ENCODE measurements around the gene SERPINB1. TPM values are rescaled to one million over a fixed set of nuclear protein-coding genes. Genes with fewer than 3 reads are reported as not detected.

Gene SERPINB1
- total RNA-seq, 1 experiment from 2014 or later = 75.6 TPM

DNA sequence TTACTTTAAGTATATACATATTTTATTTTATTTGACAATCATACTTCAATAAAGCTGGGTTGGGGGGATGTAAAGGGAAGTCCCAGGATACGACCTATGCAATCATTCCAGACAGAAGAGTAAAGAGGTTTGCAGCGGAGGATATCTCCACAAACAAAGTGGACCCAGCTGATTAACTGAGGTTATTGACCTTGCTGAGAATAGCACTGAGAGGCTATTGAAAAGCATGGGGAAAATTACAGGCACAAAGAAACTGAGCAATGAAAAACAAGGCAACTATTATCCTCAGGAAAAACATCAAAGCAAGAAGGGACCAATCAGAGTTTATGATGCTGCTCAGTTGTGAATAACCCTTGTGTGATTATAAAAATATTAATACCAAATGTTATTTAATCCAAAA, 32.6 kb downstream of the SERPINB1 start:
- Mint-ChIP-seq H3K36me3 (ENCODE audit: insufficient read depth, unreplicated experiment) (no peaks in the 10 kb centered on the region), H3K27me3 (ENCODE audit: insufficient read depth, unreplicated experiment) (no peaks in the 10 kb centered on the region), H3K9me3 (ENCODE audit: unreplicated experiment) (no peaks in the 10 kb centered on the region), H3K4me3 (ENCODE audit: unreplicated experiment) (no peak overlapping the region), H3K27ac (ENCODE audit: unreplicated experiment) (no peak overlapping the region), H3K4me1 (ENCODE audit: low read depth, unreplicated experiment) (peaks cover 7% of the 10 kb centered on the region)
- no TSS peak for BruUV-seq (replicated peaks)
- ChIA-PET POLR2A (no interaction called here), CTCF (interaction anchor here (1.0 kb wide), 1 partner anchor 144 kb away, joined by 3 read pairs; no protein-coding TSS in a partner anchor)
- intact Hi-C loops (cut with micrococcal nuclease; ENCODE audit: unreplicated experiment) = no loop called here
- H3K4me1 ChIP-seq = peaks cover 5% of the 10 kb centered on the region; the same call in 1 of the 2 replicates
- no peaks in the 10 kb centered on the region for H3K9me3 ChIP-seq
- DNase-seq = no peak
- TF ChIP-seq, protein P1, sequence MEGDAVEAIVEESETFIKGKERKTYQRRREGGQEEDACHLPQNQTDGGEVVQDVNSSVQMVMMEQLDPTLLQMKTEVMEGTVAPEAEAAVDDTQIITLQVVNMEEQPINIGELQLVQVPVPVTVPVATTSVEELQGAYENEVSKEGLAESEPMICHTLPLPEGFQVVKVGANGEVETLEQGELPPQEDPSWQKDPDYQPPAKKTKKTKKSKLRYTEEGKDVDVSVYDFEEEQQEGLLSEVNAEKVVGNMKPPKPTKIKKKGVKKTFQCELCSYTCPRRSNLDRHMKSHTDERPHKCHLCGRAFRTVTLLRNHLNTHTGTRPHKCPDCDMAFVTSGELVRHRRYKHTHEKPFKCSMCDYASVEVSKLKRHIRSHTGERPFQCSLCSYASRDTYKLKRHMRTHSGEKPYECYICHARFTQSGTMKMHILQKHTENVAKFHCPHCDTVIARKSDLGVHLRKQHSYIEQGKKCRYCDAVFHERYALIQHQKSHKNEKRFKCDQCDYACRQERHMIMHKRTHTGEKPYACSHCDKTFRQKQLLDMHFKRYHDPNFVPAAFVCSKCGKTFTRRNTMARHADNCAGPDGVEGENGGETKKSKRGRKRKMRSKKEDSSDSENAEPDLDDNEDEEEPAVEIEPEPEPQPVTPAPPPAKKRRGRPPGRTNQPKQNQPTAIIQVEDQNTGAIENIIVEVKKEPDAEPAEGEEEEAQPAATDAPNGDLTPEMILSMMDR (IDR thresholded peaks at IDR 0.05; ENCODE audit: insufficient read depth in 1 of 2, low read depth in 1 of 2, low read length in 1 of 2, severe bottlenecking in 1 of 2, unreplicated experiment in 1 of 2) = no peak
- no peaks in the 10 kb centered on the region for H3K36me3 ChIP-seq (ENCODE audit: control insufficient read depth, insufficient read depth, low read length)
- H3K27me3 ChIP-seq (replicated peaks; ENCODE audit: control insufficient read depth, insufficient read depth, low read length) = no peaks in the 10 kb centered on the region
- H3K4me3 ChIP-seq (ENCODE audit: low read depth, low read length) = no peak overlapping the region

DNA sequence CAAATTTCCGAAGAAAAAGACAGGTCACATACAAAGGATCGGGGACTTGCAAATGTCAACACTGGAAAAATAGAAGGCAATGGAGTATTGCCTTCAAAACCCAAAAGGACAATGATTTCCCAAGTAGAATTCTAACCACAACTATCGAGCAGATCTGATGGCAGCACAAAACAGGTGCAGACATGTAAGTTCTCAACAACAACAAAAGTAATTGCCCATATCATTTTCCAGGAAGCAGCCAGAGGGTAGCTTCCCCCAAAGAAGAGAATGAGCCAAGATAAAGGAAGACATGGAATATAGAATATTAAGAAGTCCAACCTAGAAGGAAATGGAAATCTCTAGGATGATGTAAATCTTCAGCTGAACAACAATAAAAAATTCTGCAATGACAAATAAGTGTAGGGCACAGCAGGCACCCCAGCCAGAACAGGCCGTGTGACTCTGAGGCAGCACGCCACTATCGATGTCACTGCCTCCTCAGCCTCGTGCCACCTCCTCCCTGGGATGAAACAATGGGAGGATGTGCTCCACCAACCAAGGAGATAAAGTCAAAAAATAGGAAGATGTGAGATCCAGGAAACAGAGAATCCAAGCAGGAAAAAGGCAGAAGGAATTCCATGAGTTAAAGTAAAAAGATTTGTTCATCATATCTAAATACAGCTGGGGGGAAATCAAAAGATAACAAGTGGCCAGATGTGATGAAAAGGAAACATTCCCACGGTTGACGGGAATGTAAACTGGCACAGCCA, 34.1 kb downstream of the SERPINB1 start:
- intact Hi-C loops (cut with micrococcal nuclease; ENCODE audit: unreplicated experiment) = no loop called here
- Mint-ChIP-seq H3K4me1 (ENCODE audit: low read depth, unreplicated experiment) (peaks cover 7% of the 10 kb centered on the region), H3K9me3 (ENCODE audit: unreplicated experiment) (no peaks in the 10 kb centered on the region), H3K27me3 (ENCODE audit: insufficient read depth, unreplicated experiment) (no peaks in the 10 kb centered on the region), H3K4me3 (ENCODE audit: unreplicated experiment) (no peak overlapping the region), H3K36me3 (ENCODE audit: insufficient read depth, unreplicated experiment) (no peaks in the 10 kb centered on the region), H3K27ac (ENCODE audit: unreplicated experiment) (no peak overlapping the region)
- Histone ChIP-seq H3K36me3 (ENCODE audit: control insufficient read depth, insufficient read depth, low read length) (no peaks in the 10 kb centered on the region), H3K4me1 (peaks cover 5% of the 10 kb centered on the region; the same call in 1 of the 2 replicates), H3K4me3 (ENCODE audit: low read depth, low read length) (no peak overlapping the region), H3K9me3 (no peaks in the 10 kb centered on the region), H3K27me3 (replicated peaks; ENCODE audit: control insufficient read depth, insufficient read depth, low read length) (no peaks in the 10 kb centered on the region)
- TF ChIP-seq, protein P1 (IDR thresholded peaks at IDR 0.05; ENCODE audit: insufficient read depth in 1 of 2, low read depth in 1 of 2, low read length in 1 of 2, severe bottlenecking in 1 of 2, unreplicated experiment in 1 of 2) = no peak
- DNase-seq = no peak
- ChIA-PET CTCF (no interaction called here), POLR2A (no interaction called here)
- BruUV-seq (replicated peaks) = no TSS peak

DNA sequence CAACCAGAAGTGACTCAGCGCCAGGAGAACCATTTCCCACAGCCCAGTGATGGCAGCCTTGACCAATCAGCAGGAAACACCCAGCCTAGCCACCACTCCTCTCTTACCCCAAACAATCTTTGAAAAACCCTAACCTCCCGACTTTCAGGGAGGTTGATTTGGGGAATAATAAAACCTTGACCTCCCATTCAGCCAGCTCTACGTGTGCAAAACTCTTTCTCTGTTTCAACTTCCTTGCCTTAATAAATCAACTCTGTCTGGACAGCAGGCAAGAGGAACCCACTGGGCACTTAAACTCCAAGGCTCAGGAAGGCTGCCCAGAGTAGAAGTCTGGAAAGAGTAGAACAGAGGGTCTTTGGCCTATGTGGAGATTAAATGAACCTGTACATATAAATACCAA, 35.0 kb downstream of the SERPINB1 start:
- no TSS peak for BruUV-seq (replicated peaks)
- Mint-ChIP-seq H3K9me3 (ENCODE audit: unreplicated experiment) (no peaks in the 10 kb centered on the region), H3K4me3 (ENCODE audit: unreplicated experiment) (no peak overlapping the region), H3K27ac (ENCODE audit: unreplicated experiment) (no peak overlapping the region), H3K4me1 (ENCODE audit: low read depth, unreplicated experiment) (peaks cover 7% of the 10 kb centered on the region), H3K36me3 (ENCODE audit: insufficient read depth, unreplicated experiment) (no peaks in the 10 kb centered on the region), H3K27me3 (ENCODE audit: insufficient read depth, unreplicated experiment) (no peaks in the 10 kb centered on the region)
- intact Hi-C loops (cut with micrococcal nuclease; ENCODE audit: unreplicated experiment) = no loop called here
- Histone ChIP-seq H3K9me3 (no peaks in the 10 kb centered on the region), H3K27me3 (replicated peaks; ENCODE audit: control insufficient read depth, insufficient read depth, low read length) (no peaks in the 10 kb centered on the region), H3K4me1 (peaks cover 5% of the 10 kb centered on the region; the same call in 1 of the 2 replicates), H3K36me3 (ENCODE audit: control insufficient read depth, insufficient read depth, low read length) (no peaks in the 10 kb centered on the region), H3K4me3 (ENCODE audit: low read depth, low read length) (no peak overlapping the region)
- ChIA-PET CTCF (no interaction called here), POLR2A (no interaction called here)
- DNase-seq = no peak
- TF ChIP-seq, protein P1 (IDR thresholded peaks at IDR 0.05; ENCODE audit: insufficient read depth in 1 of 2, low read depth in 1 of 2, low read length in 1 of 2, severe bottlenecking in 1 of 2, unreplicated experiment in 1 of 2) = no peak

Data from Caco-2 (cell line).